Left lung (tissue), 10 donors: ENCODE measurements around the gene PPRC1. TPM values are rescaled to one million over a fixed set of nuclear protein-coding genes. Genes with fewer than 3 reads are reported as not detected.
"Not testable (repeated sequence)": the region's sequence is repeated elsewhere in the genome, so short reads cannot be mapped to it uniquely, and the experiment has no call there.

ENCODE experiments used
- ATAC-seq: fragments of 200-7000 bp; cut with Tn5 transposase; one replicate; pipeline ENCODE4 v1.9.1; 2020; ENCODE audit warnings: moderate library complexity
- DNase-seq, 4 donors: peaks; one replicate each; pipeline ENCODE4 v3.0.0-alpha.2; 2013 to 2020
- H3K27ac ChIP-seq, 2 donors: fragments of 200-600 bp; sonication (generic) in 1 of 2; one replicate each; pipeline versions ENCODE4 v1.5.0 to v1.8.0; 2020 to 2021
- H3K27me3 ChIP-seq, 2 donors: fragments of 200-600 bp; sonication (generic) in 1 of 2; one replicate each; pipeline versions ENCODE4 v1.5.0 to v1.8.0; 2020 to 2021
- H3K36me3 ChIP-seq, 2 donors: fragments of 200-600 bp; sonication (generic) in 1 of 2; one replicate each; pipeline versions ENCODE4 v1.5.0 to v1.8.0; 2020 to 2021
- H3K4me1 ChIP-seq, 2 donors: fragments of 200-600 bp; one replicate each; pipeline ENCODE4 v1.8.0; 2021
- H3K4me3 ChIP-seq, 2 donors: fragments of 200-600 bp; sonication (generic) in 1 of 2; one replicate each; pipeline versions ENCODE4 v1.5.0 to v1.8.0; 2020 to 2021; ENCODE audit warnings: mild to moderate bottlenecking in 1 of 2
- H3K9me3 ChIP-seq, 2 donors: fragments of 200-600 bp; sonication (generic) in 1 of 2; one replicate each; pipeline versions ENCODE4 v1.5.0 to v1.8.0; 2020 to 2021
- CTCF ChIP-seq, 2 donors: fragments of 200-600 bp; sonication (generic) in 1 of 2; IDR thresholded peaks; one replicate each; pipeline versions ENCODE4 v1.5.0 to v1.8.0; 2021; ENCODE audit warnings: antibody characterized with exemption in 2 of 2
- intact Hi-C, 2 donors: fragments of 100-400 bp; cut with DNase I; formaldehyde crosslinking; loops; one replicate each; pipeline versions ENCODE4 v1.11.2 to v1.14.2; 2022
- polyA plus RNA-seq, 6 donors: library from polyadenylated mRNA; unstranded; fragments of 120-200 nt; gene quantifications; one replicate each; pipeline ENCODE4 v1.2.1, GENCODE V29; 2013; ENCODE audit not compliant: insufficient read length in 6 of 6
- total RNA-seq, 2 donors: library from RNA; stranded (reverse); fragmentation: NEBNext Ultra II Directional; extraction: Animal tissue kit (Norgen Biotek cat#: 25700); gene quantifications; one replicate each; pipeline ENCODE4 v1.2.1, GENCODE V29; 2021
- donor health status: DM: no; HTN: yes; CAD: no.
- donor health status: DM: no; HTN: no; CAD: no.

PPRC1 gene
- total and polyA plus RNA-seq, 8 donors = 27.8 to 52.9 (median 42.0) TPM

DNA sequence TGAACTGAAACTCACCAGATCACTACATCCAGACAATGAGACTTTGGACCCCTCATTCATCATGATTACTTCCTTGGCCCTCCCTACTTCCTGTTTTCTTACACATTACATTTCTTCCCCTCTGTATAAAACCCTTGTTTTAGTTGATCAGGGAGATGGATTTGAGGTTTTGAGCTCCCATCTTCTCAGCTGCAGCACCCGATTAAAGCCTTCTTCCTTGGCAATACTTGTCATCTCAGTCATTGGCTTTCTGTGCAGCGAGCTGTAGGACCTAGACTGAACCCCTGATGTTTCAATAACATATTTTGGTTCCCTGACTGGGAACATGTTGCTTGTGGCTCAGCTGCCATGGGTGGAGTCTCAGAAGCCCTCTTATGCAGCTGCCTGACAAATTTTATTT lies 52.4 kb downstream of the PPRC1 start:
- DNase-seq (no peak), ATAC-seq (no peak)
- intact Hi-C loops = no loop called here
- Histone ChIP-seq H3K36me3 (no peaks in the 10 kb centered on the region), H3K27me3 (no peaks in the 10 kb centered on the region), H3K4me1 (peaks cover 0 to 7% of the 10 kb centered on the region in 2 donors), H3K4me3 (no peak overlapping the region), H3K27ac (no peak overlapping the region), H3K9me3 (peaks cover 0 to 2% of the 10 kb centered on the region in 2 donors)
- TF ChIP-seq CTCF (IDR thresholded peaks at IDR 0.05) = no peak

DNA sequence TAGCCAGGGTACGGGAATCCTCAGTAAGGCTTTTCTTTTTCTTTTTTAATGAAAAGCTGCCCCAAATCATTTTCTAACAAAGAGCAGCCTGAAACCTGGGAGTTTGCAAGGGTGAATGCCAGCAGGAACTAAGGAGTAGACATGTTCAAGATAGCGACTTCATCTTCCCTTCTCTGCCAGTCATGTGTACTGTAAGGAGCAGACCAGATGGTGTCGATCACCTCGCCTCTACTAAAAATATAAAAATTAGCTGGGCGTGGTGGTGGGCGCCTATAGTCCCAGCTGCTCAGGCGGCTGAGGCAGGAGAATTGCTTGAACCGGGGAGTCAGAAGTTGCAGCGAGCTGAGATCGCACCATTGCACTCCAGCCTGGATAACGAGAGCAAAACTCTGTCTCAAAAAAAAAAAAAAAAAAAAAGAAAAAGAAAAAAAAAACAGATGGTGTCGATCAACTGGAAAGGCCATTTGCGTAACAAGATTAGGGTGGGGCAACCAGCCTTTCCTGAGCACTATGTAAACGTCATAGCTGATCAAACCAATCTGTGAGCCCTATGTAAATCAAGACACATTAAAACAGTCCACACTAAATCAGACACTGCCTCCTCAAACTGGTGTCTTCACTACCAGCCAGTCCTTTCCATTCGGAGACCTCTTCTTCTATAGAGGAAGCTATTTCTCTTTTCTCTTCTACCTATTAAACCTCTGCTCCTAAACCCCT lies 53.1 kb downstream of the PPRC1 start:
- ATAC-seq (peak; percentile 30), DNase-seq (peak in 2 of 4 donors; percentile 13)
- Histone ChIP-seq H3K27ac (no peak overlapping the region), H3K27me3 (no peaks in the 10 kb centered on the region), H3K4me3 (no peak overlapping the region), H3K36me3 (no peaks in the 10 kb centered on the region), H3K4me1 (peaks cover 0 to 7% of the 10 kb centered on the region in 2 donors), H3K9me3 (peaks cover 0 to 2% of the 10 kb centered on the region in 2 donors)
- no peak for TF ChIP-seq CTCF (IDR thresholded peaks at IDR 0.05)
- intact Hi-C loops = no loop called here

- DNase-seq (no peak), ATAC-seq (no peak)
- peaks cover 0 to 10% of the 10 kb centered on the region in 2 donors for H3K9me3 ChIP-seq
- H3K36me3 ChIP-seq = no peaks in the 10 kb centered on the region
- no peak overlapping the region for H3K4me3 ChIP-seq
- no peak overlapping the region for H3K27ac ChIP-seq
- H3K27me3 ChIP-seq = no peaks in the 10 kb centered on the region
- H3K4me1 ChIP-seq = peaks cover 0 to 7% of the 10 kb centered on the region in 2 donors
- TF ChIP-seq CTCF (IDR thresholded peaks at IDR 0.05) = no peak
- intact Hi-C loops = no loop called here
Observed at GRCh38 chr10:102188298-102188940, 55.6 kb downstream of the PPRC1 start.

GRCh38 chr10:102188941-102189898 lies 56.4 kb downstream of the PPRC1 start:
- H3K27me3 ChIP-seq, H3K36me3 ChIP-seq, H3K4me3 ChIP-seq, DNase-seq, ATAC-seq, H3K4me1 ChIP-seq, intact Hi-C loops: not testable (repeated sequence)
- peaks cover 0 to 10% of the 10 kb centered on the region in 2 donors for H3K9me3 ChIP-seq
- H3K27ac ChIP-seq = peak overlapping the region in 1 of 2 donors; percentile 16

- TF ChIP-seq CTCF (IDR thresholded peaks at IDR 0.05) = no peak
- Histone ChIP-seq H3K4me3 (no peak overlapping the region), H3K27me3 (no peaks in the 10 kb centered on the region), H3K4me1 (peaks cover 0 to 7% of the 10 kb centered on the region in 2 donors), H3K36me3 (no peaks in the 10 kb centered on the region), H3K27ac (no peak overlapping the region), H3K9me3 (peaks cover 0 to 9% of the 10 kb centered on the region in 2 donors)
- ATAC-seq = no peak
- intact Hi-C loops = no loop called here
- DNase-seq = no peak
Observed at GRCh38 chr10:102191956-102192355, 59.1 kb downstream of the PPRC1 start.
